K562 (cell line): Measurements from ENCODE around the gene SDCCAG8. TPM values are rescaled to one million over a fixed set of nuclear protein-coding genes. Genes with fewer than 3 reads are reported as not detected.

Experiments used
- ARID1B ChIP-seq: fragments of 450-650 bp; IDR thresholded peaks from 2 replicates; pipeline ENCODE4 v1.6.1; 2016; ENCODE audit warnings: antibody characterized with exemption, mild to moderate bottlenecking, inconsistent platforms
- DMBX1 ChIP-seq: fragments of 250-450 bp; sonication (Bioruptor Pico); IDR thresholded peaks from 2 replicates; pipeline ENCODE4 v1.8.0; 2022; ENCODE audit warnings: inconsistent platforms, mild to moderate bottlenecking, moderate library complexity, borderline replicate concordance
- ELF2 ChIP-seq: fragments of 250-450 bp; sonication (Bioruptor Pico); IDR thresholded peaks from 2 replicates; pipeline ENCODE4 v1.5.0; 2021; ENCODE audit warnings: mild to moderate bottlenecking
- FOXA3 ChIP-seq, 2 experiments: fragments of 450-650 bp in 1 of 2; sonication (generic) in 1 of 2; formaldehyde crosslinking; IDR thresholded peaks in 1 of 2; conservative IDR thresholded peaks in 1 of 2; 2 replicates each; pipeline versions ENCODE4 v1.4.0 to v1.8.0; 2020 to 2022; ENCODE audit warnings: mild to moderate bottlenecking in 2 of 2, missing genetic modification reagents in 1 of 2
- HDGF ChIP-seq: fragments of 450-650 bp; IDR thresholded peaks from 2 replicates; pipeline ENCODE4 v1.6.1; 2016
- KDM2B ChIP-seq: fragments of 250-450 bp; sonication (Bioruptor Pico); IDR thresholded peaks from 2 replicates; pipeline ENCODE4 v1.8.0; 2021; ENCODE audit warnings: mild to moderate bottlenecking, moderate library complexity
- LEF1 ChIP-seq: fragments of 450-650 bp; IDR thresholded peaks from 2 replicates; pipeline ENCODE4 v1.6.1; 2016; ENCODE audit warnings: mild to moderate bottlenecking
- SMARCA4 ChIP-seq: fragments of 450-650 bp; IDR thresholded peaks from 2 replicates; pipeline ENCODE4 v1.6.1; 2016
- polyA plus RNA-seq, 8 experiments: library from polyadenylated mRNA; depleted of rRNA in 4 of 8; stranded (reverse) in 5 of 8; unstranded in 3 of 8; fragments of >200 nt; fragmentation: Nextera tagmentation in 2 of 8; fragmentation: Illumina TruSeq in 1 of 8; extraction: Ambion mirVana in 2 of 8; extraction: Trizol in 1 of 8; gene quantifications; 2 replicates each; pipeline versions ENCODE4 v1.2.1 to v1.2.3, GENCODE V29; 2011 to 2014; ENCODE audit warnings: inconsistent platforms in 1 of 8, missing spikeins in 1 of 8
- total RNA-seq, 7 experiments: library from RNA; depleted of rRNA in 6 of 7; stranded (reverse); fragments of >200 nt in 6 of 7; fragmentation: Illumina TruSeq in 2 of 7; extraction: Trizol in 2 of 7; gene quantifications; 2 replicates each; pipeline versions ENCODE4 v1.2.1 to v1.2.3, GENCODE V29; 2011 to 2021; ENCODE audit warnings: low replicate concordance in 1 of 7
- TF ChIP-seq, protein P1 (sequence below), 2 experiments: fragments of 450-650 bp in 1 of 2; sonication (generic) in 1 of 2; formaldehyde crosslinking in 1 of 2; IDR thresholded peaks; 2 replicates each; pipeline versions ENCODE4 v1.7.1 to v1.9.0; 2016 to 2022; ENCODE audit warnings: inconsistent platforms in 1 of 2, mild to moderate bottlenecking in 1 of 2, missing genetic modification reagents in 1 of 2
- TF ChIP-seq, protein P2 (sequence below), 2 experiments: fragments of 450-650 bp; conservative IDR thresholded peaks; 2 replicates each; pipeline ENCODE4 v1.6.1; 2017; ENCODE audit warnings: mild to moderate bottlenecking in 2 of 2, moderate library complexity in 2 of 2
- TF ChIP-seq, protein P3 (sequence below): IDR thresholded peaks from 2 replicates; pipeline ENCODE4 v1.6.1; 2011; ENCODE audit warnings: borderline replicate concordance, low read depth, mild to moderate bottlenecking, moderate library complexity, low read length; ENCODE audit not compliant: insufficient read depth, poor library complexity, severe bottlenecking

The SDCCAG8 gene
- total and polyA plus RNA-seq, 9 of the 15 experiments (the other 6 are each of a cell fraction or from before 2014, with no cell fraction given) = 17.9 to 36.7 (median 25.4) TPM

DNA sequence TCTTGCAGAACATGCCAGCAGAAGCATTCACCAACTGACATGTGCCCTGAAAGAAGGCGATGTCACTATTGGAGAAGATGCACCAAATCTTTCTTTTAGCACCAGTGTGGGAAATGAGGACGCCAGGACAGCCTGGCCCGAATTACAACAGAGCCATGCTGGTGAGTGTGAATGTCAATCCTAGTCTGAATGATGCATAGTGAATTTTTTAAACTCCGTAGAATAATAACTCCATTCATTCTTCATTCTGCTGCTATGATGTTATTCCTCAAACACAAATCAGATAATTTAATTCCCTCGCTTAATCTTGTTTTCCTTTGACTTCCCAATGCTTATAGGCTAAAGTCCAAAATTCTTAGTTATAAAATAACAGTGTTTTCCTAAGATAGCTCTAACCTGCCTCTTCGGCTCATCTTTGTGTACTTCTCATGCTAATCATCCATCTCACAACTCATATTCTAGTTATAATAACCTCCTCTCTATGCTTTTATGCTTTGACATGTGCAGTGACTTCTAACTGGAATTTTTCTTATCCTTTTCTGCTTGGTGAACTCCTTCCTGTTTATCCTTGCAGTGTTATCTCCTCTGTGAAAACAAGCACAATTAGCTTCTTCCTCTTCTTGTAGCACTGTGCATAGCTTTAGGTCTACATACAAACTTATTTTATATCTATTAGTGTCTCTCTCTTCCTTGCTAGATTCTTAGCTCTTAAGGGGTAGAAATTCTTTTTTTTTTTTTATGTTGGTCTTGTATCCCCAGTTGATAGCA lies 14.4 kb downstream of the SDCCAG8 start (continued):
- TF ChIP-seq, protein P1, sequence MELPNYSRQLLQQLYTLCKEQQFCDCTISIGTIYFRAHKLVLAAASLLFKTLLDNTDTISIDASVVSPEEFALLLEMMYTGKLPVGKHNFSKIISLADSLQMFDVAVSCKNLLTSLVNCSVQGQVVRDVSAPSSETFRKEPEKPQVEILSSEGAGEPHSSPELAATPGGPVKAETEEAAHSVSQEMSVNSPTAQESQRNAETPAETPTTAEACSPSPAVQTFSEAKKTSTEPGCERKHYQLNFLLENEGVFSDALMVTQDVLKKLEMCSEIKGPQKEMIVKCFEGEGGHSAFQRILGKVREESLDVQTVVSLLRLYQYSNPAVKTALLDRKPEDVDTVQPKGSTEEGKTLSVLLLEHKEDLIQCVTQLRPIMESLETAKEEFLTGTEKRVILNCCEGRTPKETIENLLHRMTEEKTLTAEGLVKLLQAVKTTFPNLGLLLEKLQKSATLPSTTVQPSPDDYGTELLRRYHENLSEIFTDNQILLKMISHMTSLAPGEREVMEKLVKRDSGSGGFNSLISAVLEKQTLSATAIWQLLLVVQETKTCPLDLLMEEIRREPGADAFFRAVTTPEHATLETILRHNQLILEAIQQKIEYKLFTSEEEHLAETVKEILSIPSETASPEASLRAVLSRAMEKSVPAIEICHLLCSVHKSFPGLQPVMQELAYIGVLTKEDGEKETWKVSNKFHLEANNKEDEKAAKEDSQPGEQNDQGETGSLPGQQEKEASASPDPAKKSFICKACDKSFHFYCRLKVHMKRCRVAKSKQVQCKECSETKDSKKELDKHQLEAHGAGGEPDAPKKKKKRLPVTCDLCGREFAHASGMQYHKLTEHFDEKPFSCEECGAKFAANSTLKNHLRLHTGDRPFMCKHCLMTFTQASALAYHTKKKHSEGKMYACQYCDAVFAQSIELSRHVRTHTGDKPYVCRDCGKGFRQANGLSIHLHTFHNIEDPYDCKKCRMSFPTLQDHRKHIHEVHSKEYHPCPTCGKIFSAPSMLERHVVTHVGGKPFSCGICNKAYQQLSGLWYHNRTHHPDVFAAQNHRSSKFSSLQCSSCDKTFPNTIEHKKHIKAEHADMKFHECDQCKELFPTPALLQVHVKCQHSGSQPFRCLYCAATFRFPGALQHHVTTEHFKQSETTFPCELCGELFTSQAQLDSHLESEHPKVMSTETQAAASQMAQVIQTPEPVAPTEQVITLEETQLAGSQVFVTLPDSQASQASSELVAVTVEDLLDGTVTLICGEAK (IDR thresholded peaks at IDR 0.05) = peak; percentile 12; the same call in 1 of the 2 replicates
- TF ChIP-seq, protein P1 (CRISPR knock-in tag; IDR thresholded peaks at IDR 0.05) = no peak
- TF ChIP-seq LEF1 (peak; percentile 33; the same call in 1 of the 2 replicates), ELF2 (peak; percentile 23; the same call in 1 of the 2 replicates), KDM2B (no peak), SMARCA4 (0 out of 2 replicates have a peak, but pooled peaks have one; percentile 41), FOXA3 (CRISPR knock-in tag; conservative IDR thresholded peaks at IDR 0.05 in 1 of 2, IDR thresholded peaks at IDR 0.05 in 1 of 2) (peak in 1 of 2 experiments; percentile 75; a peak in 2 of 4 replicates), HDGF (no peak), ARID1B (peak; percentile 54), DMBX1 (CRISPR knock-in tag) (0 out of 2 replicates have a peak, but pooled peaks have one; percentile 36)
- TF ChIP-seq, protein P2, sequence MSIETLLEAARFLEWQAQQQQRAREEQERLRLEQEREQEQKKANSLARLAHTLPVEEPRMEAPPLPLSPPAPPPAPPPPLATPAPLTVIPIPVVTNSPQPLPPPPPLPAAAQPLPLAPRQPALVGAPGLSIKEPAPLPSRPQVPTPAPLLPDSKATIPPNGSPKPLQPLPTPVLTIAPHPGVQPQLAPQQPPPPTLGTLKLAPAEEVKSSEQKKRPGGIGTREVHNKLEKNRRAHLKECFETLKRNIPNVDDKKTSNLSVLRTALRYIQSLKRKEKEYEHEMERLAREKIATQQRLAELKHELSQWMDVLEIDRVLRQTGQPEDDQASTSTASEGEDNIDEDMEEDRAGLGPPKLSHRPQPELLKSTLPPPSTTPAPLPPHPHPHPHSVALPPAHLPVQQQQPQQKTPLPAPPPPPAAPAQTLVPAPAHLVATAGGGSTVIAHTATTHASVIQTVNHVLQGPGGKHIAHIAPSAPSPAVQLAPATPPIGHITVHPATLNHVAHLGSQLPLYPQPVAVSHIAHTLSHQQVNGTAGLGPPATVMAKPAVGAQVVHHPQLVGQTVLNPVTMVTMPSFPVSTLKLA (conservative IDR thresholded peaks at IDR 0.05) = 0 out of 4 replicates have a peak, but pooled peaks of 1 of the 2 experiments have one; percentile 16
- TF ChIP-seq, protein P3, sequence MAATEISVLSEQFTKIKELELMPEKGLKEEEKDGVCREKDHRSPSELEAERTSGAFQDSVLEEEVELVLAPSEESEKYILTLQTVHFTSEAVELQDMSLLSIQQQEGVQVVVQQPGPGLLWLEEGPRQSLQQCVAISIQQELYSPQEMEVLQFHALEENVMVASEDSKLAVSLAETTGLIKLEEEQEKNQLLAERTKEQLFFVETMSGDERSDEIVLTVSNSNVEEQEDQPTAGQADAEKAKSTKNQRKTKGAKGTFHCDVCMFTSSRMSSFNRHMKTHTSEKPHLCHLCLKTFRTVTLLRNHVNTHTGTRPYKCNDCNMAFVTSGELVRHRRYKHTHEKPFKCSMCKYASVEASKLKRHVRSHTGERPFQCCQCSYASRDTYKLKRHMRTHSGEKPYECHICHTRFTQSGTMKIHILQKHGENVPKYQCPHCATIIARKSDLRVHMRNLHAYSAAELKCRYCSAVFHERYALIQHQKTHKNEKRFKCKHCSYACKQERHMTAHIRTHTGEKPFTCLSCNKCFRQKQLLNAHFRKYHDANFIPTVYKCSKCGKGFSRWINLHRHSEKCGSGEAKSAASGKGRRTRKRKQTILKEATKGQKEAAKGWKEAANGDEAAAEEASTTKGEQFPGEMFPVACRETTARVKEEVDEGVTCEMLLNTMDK = no peak
- TF ChIP-seq, all 486 proteins: peak for 14
